Right ventricle myocardium superior (tissue), 1 donor: Measurements from ENCODE around the gene RAET1G. TPM values are rescaled to one million over a fixed set of nuclear protein-coding genes. Genes with fewer than 3 reads are reported as not detected.
"Not testable (repeated sequence)": the region's sequence is repeated elsewhere in the genome, so short reads cannot be mapped to it uniquely, and the experiment has no call there.

ENCODE experiments used
- ATAC-seq: fragments of 200-7000 bp; cut with Tn5 transposase; one replicate; pipeline ENCODE4 v1.9.1; 2020; ENCODE audit warnings: mild to moderate bottlenecking; ENCODE audit not compliant: poor library complexity
- DNase-seq: peaks from one replicate; pipeline ENCODE4 v3.0.0-alpha.2; 2020
- intact Hi-C: fragments of 100-400 bp; cut with DNase I; formaldehyde crosslinking; loops from one replicate; pipeline ENCODE4 v1.11.2; 2022
- total RNA-seq: library from RNA; stranded (reverse); fragmentation: NEBNext Ultra II Directional; extraction: Animal tissue kit (Norgen Biotek cat#: 25700); gene quantifications from one replicate; pipeline ENCODE4 v1.2.1, GENCODE V29; 2021
- donor health status: DM: no; HTN: yes; CAD: no; lungs with severe emphysema.

The RAET1G gene
- total RNA-seq, 1 donor from 2014 or later, result not detected

DNA sequence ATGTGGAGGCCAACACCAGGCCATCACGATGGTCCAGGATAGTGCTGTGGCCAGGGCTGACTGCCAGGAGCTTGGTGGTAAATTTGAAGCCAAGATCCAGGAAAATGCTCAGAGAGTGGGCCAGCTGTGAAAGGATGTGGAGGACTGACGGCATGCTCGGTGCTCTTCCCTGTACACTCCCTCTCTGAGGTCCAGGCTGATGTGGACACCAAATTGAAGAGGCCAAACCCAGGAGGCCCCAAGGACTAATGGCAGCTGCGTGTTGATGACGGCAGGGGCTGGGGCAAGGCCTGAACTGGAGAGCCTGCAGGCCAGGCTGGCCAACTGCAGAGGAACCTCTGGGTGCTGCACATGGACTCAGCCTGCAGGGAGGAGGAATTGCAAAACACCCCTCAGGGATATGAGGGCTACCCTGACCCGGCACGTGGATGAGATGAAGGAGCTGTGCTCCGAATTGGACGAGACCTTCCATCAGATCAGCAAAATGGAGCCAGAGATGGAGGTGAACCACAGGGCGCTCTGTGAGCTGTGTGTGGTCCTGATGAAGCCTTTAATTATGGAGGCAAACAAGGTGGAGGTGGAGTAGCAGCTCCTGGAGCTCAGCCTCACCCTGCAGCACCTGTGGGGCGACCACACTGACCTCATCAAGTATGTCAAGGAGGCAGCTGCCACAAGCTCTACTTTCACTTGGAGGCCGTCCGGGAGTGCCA, 18.1 kb downstream of the RAET1G start:
- intact Hi-C loops, result no loop called here
- DNase-seq (no peak), ATAC-seq (peak; percentile 44)

DNA sequence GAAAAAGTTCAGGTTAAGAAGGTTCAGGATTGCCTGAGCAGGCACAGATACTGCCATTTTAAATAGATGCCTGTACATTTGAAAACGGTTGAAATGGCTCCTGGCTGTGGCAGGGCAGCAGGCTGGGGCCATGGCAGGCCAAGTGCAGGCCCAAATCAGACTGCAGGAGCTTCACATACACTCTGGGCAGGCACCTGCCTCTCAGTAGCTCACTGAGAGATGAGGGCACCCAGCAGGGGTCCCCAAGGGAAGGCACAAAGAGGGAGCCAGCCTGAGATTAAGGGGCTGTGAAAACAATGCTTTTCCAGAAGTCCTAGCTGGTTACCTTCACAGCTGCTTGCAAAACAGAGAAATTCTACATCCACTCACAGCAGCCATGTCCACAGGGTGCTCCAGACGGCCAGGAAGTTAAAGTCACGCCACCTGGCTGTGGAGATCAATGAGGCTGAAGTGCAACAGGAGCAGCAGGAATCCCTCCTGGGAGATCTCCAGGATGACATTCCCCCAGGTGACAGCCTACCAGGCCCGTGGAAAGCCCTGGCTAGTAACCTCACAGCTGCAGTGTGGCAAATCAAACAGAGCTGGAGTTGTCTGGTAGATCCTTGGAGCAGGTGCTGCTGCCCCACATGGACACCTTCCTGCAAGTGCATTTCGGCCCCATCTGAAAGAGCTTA, 18.8 kb downstream of the RAET1G start:
- no peak for DNase-seq
- intact Hi-C loops, result no loop called here
- no peak for ATAC-seq

DNA sequence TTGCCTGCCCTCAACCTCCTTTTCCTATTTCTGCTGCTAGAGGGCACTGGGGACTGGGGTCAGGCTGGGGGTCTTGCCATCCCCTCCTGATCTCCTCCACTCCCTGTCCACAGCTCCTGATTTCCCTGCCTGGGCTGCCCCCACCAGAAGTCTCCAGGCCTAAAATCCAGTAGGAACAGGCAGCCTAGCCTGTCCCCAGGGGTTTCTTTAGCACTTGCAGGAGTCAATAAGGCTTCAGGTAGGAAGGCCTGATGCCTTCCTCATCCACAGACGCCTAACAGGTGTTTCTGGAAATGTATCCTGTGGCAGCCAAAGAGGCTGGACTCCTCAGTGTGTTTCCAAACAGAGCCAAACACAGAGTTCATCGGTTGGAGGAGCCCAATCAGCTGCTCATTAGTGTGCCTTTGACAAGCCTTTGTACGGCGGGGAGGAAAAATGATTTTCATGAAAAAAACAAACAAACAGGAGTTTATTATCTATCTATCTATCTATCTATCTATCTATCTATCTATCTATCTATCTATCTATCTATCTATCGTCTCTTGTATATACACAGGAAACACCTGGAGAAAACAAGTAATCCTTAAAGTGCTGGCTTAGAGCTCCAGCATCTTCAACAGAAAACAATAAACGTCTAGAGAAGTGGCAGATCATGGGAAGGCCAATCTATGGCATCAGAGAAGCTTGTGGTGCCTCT, 21.3 kb downstream of the RAET1G start:
- intact Hi-C loops, result no loop called here
- no peak for DNase-seq
- no peak for ATAC-seq

DNA sequence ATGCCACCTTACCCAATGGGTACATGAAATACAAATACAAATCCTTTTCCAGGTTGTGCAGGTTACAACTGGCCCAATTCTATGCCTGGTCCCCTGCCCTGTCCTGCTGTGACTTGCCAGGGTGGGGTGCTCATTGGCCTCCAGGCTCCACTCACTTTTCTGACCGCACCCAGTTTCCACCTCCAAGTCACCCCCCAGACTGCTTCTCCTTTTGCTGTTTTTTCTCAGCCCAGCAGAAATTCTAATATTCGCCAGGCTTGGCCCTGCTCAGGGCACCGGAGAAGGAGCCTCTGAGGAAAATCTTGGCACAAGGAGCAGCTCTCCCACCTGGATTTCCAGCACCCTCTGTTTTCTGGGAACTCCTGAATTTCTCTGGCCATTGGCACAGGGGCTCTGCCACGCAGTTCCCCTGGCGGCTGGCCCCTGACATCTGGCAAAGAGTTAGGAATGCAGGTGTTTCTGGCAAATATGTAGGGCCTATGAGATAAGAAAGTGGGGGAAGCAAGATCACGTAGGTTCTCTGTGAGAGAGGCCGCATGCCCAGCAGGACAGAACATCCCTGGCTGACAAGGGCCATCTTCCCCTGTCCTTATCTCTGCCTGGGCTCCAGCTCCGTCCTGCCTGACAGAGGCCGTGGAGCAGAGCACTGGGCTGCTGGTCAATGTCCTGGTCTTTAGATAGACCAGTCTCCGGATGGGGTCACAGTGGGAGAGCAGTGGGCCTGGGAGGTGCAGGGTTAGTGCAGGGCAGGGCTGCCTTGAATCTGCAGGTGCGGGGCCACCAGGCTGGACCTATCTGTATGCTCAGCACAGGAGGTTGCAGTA, 22.1 kb downstream of the RAET1G start:
- DNase-seq, result no peak
- intact Hi-C loops, result no loop called here
- ATAC-seq, result no peak

DNA sequence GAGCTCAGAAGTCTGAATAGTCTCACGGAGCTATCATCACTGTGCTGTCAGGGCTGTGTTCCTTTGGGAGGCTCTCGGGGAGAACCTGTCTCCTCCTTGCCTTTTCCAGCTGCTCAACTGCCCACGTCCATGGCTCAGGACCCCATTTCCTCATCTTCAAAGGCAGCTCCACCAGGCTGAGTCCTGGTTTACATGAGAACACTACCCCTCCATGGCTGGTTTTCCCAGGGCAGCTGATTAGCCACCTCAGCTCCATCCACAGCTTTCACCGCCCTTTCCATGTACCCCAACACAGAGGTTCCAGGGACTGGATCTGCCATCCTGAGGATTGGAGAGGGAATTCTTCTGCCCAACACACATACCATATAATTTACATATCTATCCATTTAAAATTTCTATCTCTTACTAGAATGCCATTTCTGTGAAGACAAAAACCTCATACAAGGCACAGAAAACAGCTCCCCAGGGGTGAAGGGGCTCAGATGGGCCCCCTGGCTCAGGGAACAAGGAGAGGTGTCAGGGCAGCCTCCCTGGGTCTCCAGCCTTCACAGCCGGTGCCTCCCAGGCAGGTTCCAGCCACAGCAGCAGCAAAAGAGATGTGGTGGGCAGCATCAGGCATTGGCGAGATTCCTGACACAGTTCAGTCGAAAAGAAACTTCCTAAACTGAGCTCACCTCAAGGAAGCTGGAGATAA, 22.8 kb downstream of the RAET1G start:
- DNase-seq (no peak), ATAC-seq (no peak)
- intact Hi-C loops, result no loop called here

DNA sequence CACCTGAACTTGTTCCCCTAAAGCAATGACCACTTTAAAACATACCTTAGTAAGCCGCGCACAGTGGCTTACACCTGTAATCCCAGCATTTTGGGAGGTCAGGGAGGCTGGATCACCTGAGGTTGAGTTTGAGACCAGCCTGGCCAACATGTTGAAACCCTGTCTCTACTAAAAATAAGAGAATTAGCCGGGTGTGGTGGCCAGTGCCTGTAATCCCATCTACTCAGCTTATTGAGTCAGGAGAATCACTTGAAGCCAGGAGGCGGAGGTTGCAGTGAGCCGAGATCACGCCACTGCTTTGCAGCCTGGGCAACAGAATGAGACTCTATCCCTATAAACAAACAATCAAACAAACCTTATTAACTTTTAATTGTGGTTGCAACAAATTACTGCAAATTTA, 23.4 kb downstream of the RAET1G start:
- no peak for ATAC-seq
- no peak for DNase-seq
- intact Hi-C loops, result no loop called here

DNA sequence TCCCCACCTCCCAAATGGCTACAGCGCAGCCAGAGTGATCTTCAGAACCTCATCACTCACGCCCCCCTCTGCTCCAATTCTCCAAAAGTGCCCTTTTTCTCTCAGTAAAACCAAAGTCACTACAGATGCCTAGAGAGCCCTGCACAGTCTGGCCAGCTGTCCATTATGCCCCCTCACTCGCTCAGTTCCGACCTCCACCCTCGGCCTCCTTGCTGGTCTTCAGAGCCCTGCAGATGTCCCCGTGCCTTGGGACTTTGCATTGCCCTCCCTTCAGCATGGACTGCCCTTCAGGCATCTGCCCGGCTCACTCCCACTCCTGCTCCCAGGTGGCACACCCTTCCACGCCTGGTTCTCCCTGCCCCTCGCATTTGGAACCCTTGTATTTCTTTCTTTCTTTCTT, 24.0 kb downstream of the RAET1G start:
- DNase-seq, result no peak
- intact Hi-C loops, result no loop called here
- ATAC-seq, result no peak

GRCh38 chr6:149897855-149898744, 24.8 kb downstream of the RAET1G start, which contains the start of gene RAET1E:
Gene RAET1E (minus strand): TSS chr6:149898113. CDS start chr6:149890901, 7,212 bp downstream.
- intact Hi-C loops, result no loop called here
- DNase-seq (no peak), ATAC-seq (no peak)

DNA sequence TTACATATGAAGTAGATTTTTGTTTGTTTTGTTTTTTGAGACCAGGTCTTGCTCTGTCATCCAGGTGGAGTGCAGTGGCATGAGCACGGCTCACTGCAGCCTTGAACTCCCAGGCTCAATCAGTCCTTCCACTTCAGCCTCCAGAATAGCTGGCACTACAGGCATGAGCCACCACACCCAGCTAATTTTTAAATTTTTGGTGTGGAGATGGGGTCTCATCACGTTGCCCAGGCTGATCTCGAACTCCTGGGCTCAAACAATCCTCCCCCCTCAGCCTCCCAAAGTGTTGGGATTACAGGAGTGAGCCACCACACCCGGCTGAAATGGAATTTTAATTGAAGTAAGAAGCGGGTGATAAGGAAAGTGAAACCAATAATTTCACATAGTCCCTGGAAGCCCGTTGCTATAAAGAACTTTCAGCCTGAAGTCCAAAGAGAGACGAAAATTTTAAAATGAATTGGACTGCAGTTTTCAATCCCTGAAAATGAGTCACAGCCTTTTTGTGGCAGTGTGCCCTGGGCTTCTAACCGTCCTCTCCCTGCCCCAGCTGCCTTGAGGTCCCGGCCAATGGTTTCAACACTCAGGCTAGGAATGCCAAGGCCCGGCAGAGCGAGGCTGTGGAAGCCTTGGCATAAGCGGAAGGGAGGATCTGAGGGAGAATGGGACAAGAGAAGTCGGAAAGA, 25.8 kb downstream of the RAET1G start:
- ATAC-seq (peak; percentile 91), DNase-seq (peak; percentile 88)
- intact Hi-C loops, result no loop called here

- ATAC-seq (no peak), DNase-seq (no peak)
- intact Hi-C loops, result no loop called here
Observed at GRCh38 chr6:149896491-149896890, 26.4 kb downstream of the RAET1G start.

DNA sequence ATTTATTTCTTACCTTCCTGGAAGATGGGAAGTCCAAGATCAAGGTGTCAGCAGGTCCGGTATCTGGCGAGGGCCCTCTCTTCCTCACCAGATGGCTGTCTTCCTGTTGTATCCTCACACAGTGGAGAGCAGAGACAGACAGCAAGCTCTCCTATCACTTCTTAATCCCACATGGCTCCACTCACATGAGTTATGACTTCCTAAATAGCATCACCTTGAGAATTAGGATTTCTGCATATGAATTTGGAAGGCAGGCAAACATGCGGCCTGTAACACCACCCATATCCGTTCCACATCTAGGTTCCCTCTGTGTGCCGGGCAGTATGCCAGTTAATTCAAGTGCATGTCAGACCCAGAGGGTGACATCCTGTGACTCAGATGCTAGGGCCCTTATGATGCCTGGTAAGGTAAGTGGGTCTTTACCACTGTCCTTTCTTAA, 27.1 kb downstream of the RAET1G start:
- ATAC-seq, result peak; percentile 66
- intact Hi-C loops, result no loop called here
- peak; percentile 60 for DNase-seq

GRCh38 chr6:149895048-149895590, 27.8 kb downstream of the RAET1G start:
- intact Hi-C loops, result no loop called here
- ATAC-seq, result peak; percentile 83
- peak; percentile 81 for DNase-seq

GRCh38 chr6:149891864-149892263, 31.1 kb downstream of the RAET1G start:
- DNase-seq, intact Hi-C loops, ATAC-seq: not testable (repeated sequence)

DNA sequence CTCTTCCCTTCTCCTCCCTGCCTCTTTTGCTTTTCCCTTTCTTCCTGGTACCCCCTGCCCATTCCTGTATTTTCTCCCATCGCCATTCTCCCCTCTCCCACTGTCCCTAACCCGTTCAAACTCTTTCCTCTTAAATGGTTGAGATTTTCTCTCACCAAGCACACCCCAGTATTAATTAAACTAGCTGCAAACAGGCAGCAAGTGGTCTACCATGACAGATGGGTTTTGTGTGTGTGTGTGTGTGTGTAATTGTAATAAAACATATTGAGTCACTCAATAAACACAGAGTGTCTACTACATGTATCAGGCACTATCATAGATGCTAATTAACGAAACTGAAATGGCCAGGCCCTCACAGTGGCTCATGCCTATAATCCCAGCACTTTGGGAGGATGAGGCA, 31.7 kb downstream of the RAET1G start:
- DNase-seq, result no peak
- ATAC-seq, result no peak
- intact Hi-C loops, result no loop called here

- intact Hi-C loops, result no loop called here
- DNase-seq, result no peak
- ATAC-seq, result no peak
Observed at GRCh38 chr6:149890629-149891045, 32.3 kb downstream of the RAET1G start.

DNA sequence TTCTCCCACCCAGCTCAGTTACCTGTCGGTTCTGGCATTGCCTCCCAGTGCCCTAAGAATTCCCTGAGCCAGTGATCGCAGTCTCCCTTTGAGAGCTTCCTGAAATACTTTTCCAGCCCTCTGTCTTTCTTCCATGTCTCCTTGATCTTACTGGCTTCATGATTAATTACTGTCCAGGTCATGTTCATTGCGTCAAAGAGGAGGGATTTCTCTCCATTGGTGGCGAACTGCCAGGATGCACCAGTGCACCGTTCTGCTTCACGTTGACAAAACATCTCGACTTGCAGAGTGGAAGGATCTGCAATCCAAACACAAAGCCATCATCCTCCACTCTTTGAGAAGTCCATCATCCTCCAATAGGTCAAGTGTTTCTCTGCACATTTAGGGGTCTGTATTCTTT, 33.6 kb downstream of the RAET1G start:
- DNase-seq (no peak), ATAC-seq (no peak)
- intact Hi-C loops, result no loop called here

- no peak for ATAC-seq
- intact Hi-C loops, result no loop called here
- no peak for DNase-seq
Observed at GRCh38 chr6:149888659-149889058, 34.3 kb downstream of the RAET1G start.
